Lung (tissue), 12 donors: ENCODE results near the gene CLEC4E. TPM values are rescaled to one million over a fixed set of nuclear protein-coding genes. Genes with fewer than 3 reads are reported as not detected.

Source experiments
- ATAC-seq: fragments of 200-7000 bp; cut with Tn5 transposase; one replicate; pipeline ENCODE4 v1.9.1; 2020; ENCODE audit warnings: moderate number of reproducible peaks; ENCODE audit not compliant: insufficient read depth, low FRiP score
- DNase-seq, 3 donors: peaks; one replicate each; pipeline ENCODE4 v3.0.0-alpha.2; 2013 to 2017
- H3K27ac ChIP-seq, 2 donors: one replicate each; pipeline ENCODE4 v1.5.1; 2013; ENCODE audit warnings: mild to moderate bottlenecking in 2 of 2, moderate library complexity in 2 of 2, control low read depth in 1 of 2, inconsistent platforms in 1 of 2, low read depth in 1 of 2, low read length in 1 of 2
- H3K27me3 ChIP-seq, 3 donors: one replicate each; pipeline ENCODE4 v1.5.1; 2013; ENCODE audit warnings: low read length in 2 of 3; ENCODE audit not compliant: control insufficient read depth in 3 of 3, insufficient read depth in 3 of 3
- H3K36me3 ChIP-seq, 4 donors: one replicate each; pipeline ENCODE4 v1.5.1; 2013; ENCODE audit warnings: low read length in 4 of 4, mild to moderate bottlenecking in 1 of 4, moderate library complexity in 1 of 4; ENCODE audit not compliant: control insufficient read depth in 4 of 4, insufficient read depth in 4 of 4
- H3K4me1 ChIP-seq, 5 donors: one replicate each; pipeline ENCODE4 v1.5.1; 2013; ENCODE audit warnings: low read length in 5 of 5, mild to moderate bottlenecking in 2 of 5, moderate library complexity in 1 of 5; ENCODE audit not compliant: control insufficient read depth in 5 of 5, insufficient read depth in 5 of 5
- H3K4me3 ChIP-seq: one replicate; pipeline ENCODE4 v1.5.1; 2013; ENCODE audit warnings: mild to moderate bottlenecking, control low read depth, moderate library complexity
- H3K9ac ChIP-seq, 2 donors: one replicate each; pipeline ENCODE4 v1.5.1; 2013; ENCODE audit warnings: low read length in 2 of 2, control low read depth in 1 of 2; ENCODE audit not compliant: insufficient read depth in 1 of 2
- H3K9me3 ChIP-seq, 4 donors: one replicate each; pipeline ENCODE4 v1.5.1; 2013; ENCODE audit warnings: low read length in 3 of 4, mild to moderate bottlenecking in 1 of 4, moderate library complexity in 1 of 4; ENCODE audit not compliant: control insufficient read depth in 4 of 4, insufficient read depth in 3 of 4
- CTCF ChIP-seq: IDR thresholded peaks from 2 replicates; pipeline ENCODE4 v1.5.1; 2012; ENCODE audit warnings: mild to moderate bottlenecking; ENCODE audit errors: control extremely low read depth, extremely low read depth
- WGBS, 2 donors: extraction: QIAGEN DNeasy Blood & Tissue Kit; methylation state at CpG; one replicate each; pipeline ENCODE4 v1.1.7; 2013; 5-methylcytosine and 5-hydroxymethylcytosine counted together
- polyA plus RNA-seq, 2 donors: library from polyadenylated mRNA; stranded (reverse); fragments of 200-250 nt; gene quantifications; one replicate each; pipeline ENCODE4 v1.2.1, GENCODE V29; 2013
- total RNA-seq, 2 donors: library from RNA; depleted of rRNA in 1 of 2; stranded (reverse); fragments of >200 nt in 1 of 2; gene quantifications; one replicate each; pipeline ENCODE4 v1.2.1, GENCODE V29; 2014 to 2021
- donor health status: control.
- donor health status: control.
- donor health status: Bipolar disorder and iron deficiency.
- donor health status: healthy.
- donor health status: DM: yes; HTN: yes; CAD: no.

Gene CLEC4E
- total and polyA plus RNA-seq, 4 donors: 5.5 to 112 (median 19.7) TPM

GRCh38 chr12:8553088-8553627, 12.5 kb upstream of the CLEC4E start:
- Histone ChIP-seq H3K9me3 (no peaks in the 10 kb centered on the region), H3K4me3 (no peak overlapping the region), H3K4me1 (no peaks in the 10 kb centered on the region), H3K36me3 (no peaks in the 10 kb centered on the region), H3K27me3 (no peaks in the 10 kb centered on the region), H3K27ac (no peak overlapping the region), H3K9ac (no peak overlapping the region)
- DNase-seq (no peak), ATAC-seq (no peak)
- 76 to 87% methylated on average over 6 of the region's 6 CpGs for WGBS, 2 donors
- no peak for TF ChIP-seq CTCF

- Histone ChIP-seq H3K36me3 (no peaks in the 10 kb centered on the region), H3K9me3 (no peaks in the 10 kb centered on the region), H3K9ac (no peak overlapping the region), H3K27me3 (no peaks in the 10 kb centered on the region), H3K27ac (no peak overlapping the region), H3K4me3 (no peak overlapping the region), H3K4me1 (no peaks in the 10 kb centered on the region)
- ATAC-seq (no peak), DNase-seq (no peak)
- WGBS, 2 donors: 84 to 87% methylated on average over 5 of the region's 5 CpGs
- TF ChIP-seq CTCF: no peak
Measured at GRCh38 chr12:8549381-8549780, 8.7 kb upstream of the CLEC4E start.

GRCh38 chr12:8548192-8548591, 7.5 kb upstream of the CLEC4E start:
- no peak overlapping the region for H3K9ac ChIP-seq
- H3K9me3 ChIP-seq: no peaks in the 10 kb centered on the region
- no peak overlapping the region for H3K4me3 ChIP-seq
- no peak for TF ChIP-seq CTCF
- DNase-seq: no peak
- H3K36me3 ChIP-seq: no peaks in the 10 kb centered on the region
- no peaks in the 10 kb centered on the region for H3K4me1 ChIP-seq
- no peak overlapping the region for H3K27ac ChIP-seq
- WGBS, 2 donors: 90 to 97% methylated on average over 2 of the region's 2 CpGs
- no peak for ATAC-seq
- no peaks in the 10 kb centered on the region for H3K27me3 ChIP-seq

GRCh38 chr12:8547645-8548044, 6.9 kb upstream of the CLEC4E start:
- DNase-seq (no peak), ATAC-seq (no peak)
- no peaks in the 10 kb centered on the region for H3K9me3 ChIP-seq
- H3K27ac ChIP-seq: no peak overlapping the region
- no peaks in the 10 kb centered on the region for H3K36me3 ChIP-seq
- no peak for TF ChIP-seq CTCF
- H3K4me1 ChIP-seq: no peaks in the 10 kb centered on the region
- H3K27me3 ChIP-seq: no peaks in the 10 kb centered on the region
- WGBS, 2 donors: 77 to 92% methylated on average over 2 of the region's 2 CpGs
- no peak overlapping the region for H3K9ac ChIP-seq
- no peak overlapping the region for H3K4me3 ChIP-seq
